IPS-18a (cell line): ENCODE measurements around the gene CD226.

Experiments
- H3K27ac ChIP-seq: one replicate; pipeline ENCODE4 v1.5.1; 2013; ENCODE audit warnings: low read length
- H3K27me3 ChIP-seq: one replicate; pipeline ENCODE4 v1.6.1; 2013; ENCODE audit warnings: mild to moderate bottlenecking, low read length; ENCODE audit not compliant: control insufficient read depth, insufficient read depth
- H3K36me3 ChIP-seq: one replicate; pipeline ENCODE4 v1.6.1; 2013; ENCODE audit warnings: low read depth, low read length; ENCODE audit not compliant: control insufficient read depth
- H3K4me1 ChIP-seq: one replicate; pipeline ENCODE4 v1.6.1; 2013; ENCODE audit warnings: low read depth, low read length; ENCODE audit not compliant: control insufficient read depth
- H3K4me3 ChIP-seq: one replicate; pipeline ENCODE4 v1.5.1; 2013; ENCODE audit warnings: low read length
- H3K9ac ChIP-seq: one replicate; pipeline ENCODE4 v1.6.1; 2013; ENCODE audit warnings: mild to moderate bottlenecking, low read length, moderate library complexity
- H3K9me3 ChIP-seq: one replicate; pipeline ENCODE4 v1.6.1; 2013; ENCODE audit warnings: low read depth, low read length; ENCODE audit not compliant: control insufficient read depth

The CD226 gene

GRCh38 chr18:69954719-69955480 is 7.2 kb upstream of the CD226 start:
- H3K4me1 ChIP-seq, result no peaks in the 10 kb centered on the region
- no peak overlapping the region for H3K27ac ChIP-seq
- no peaks in the 10 kb centered on the region for H3K9me3 ChIP-seq
- H3K27me3 ChIP-seq, result no peaks in the 10 kb centered on the region
- H3K36me3 ChIP-seq, result no peaks in the 10 kb centered on the region
- H3K4me3 ChIP-seq, result no peak overlapping the region
- H3K9ac ChIP-seq, result no peak overlapping the region

- H3K36me3 ChIP-seq, result no peaks in the 10 kb centered on the region
These were observed 5.5 kb upstream of the CD226 start for GRCh38 chr18:69953191-69953590.

GRCh38 chr18:69951182-69951581 is 3.5 kb upstream of the CD226 start:
- Histone ChIP-seq H3K4me3 (no peak overlapping the region), H3K36me3 (no peaks in the 10 kb centered on the region), H3K4me1 (no peaks in the 10 kb centered on the region), H3K9ac (no peak overlapping the region), H3K9me3 (no peaks in the 10 kb centered on the region), H3K27me3 (no peaks in the 10 kb centered on the region), H3K27ac (no peak overlapping the region)

More at GRCh38 chr18:69953191-69953590, 5.5 kb upstream of the CD226 start:
- no peak overlapping the region for H3K4me3 ChIP-seq
- H3K4me1 ChIP-seq, result no peaks in the 10 kb centered on the region
- no peaks in the 10 kb centered on the region for H3K9me3 ChIP-seq
- no peak overlapping the region for H3K27ac ChIP-seq
- H3K9ac ChIP-seq, result no peak overlapping the region
- no peaks in the 10 kb centered on the region for H3K27me3 ChIP-seq

GRCh38 chr18:69949538-69949936 is 1.9 kb upstream of the CD226 start:
- peaks cover 1% of the 10 kb centered on the region for H3K4me1 ChIP-seq
- no peak overlapping the region for H3K9ac ChIP-seq
- no peaks in the 10 kb centered on the region for H3K9me3 ChIP-seq
- no peak overlapping the region for H3K27ac ChIP-seq
- no peak overlapping the region for H3K4me3 ChIP-seq
- no peaks in the 10 kb centered on the region for H3K36me3 ChIP-seq
- H3K27me3 ChIP-seq, result no peaks in the 10 kb centered on the region

- Histone ChIP-seq H3K4me1 (peaks cover 6% of the 10 kb centered on the region), H3K9me3 (no peaks in the 10 kb centered on the region), H3K27ac (no peak overlapping the region), H3K4me3 (no peak overlapping the region), H3K27me3 (no peaks in the 10 kb centered on the region), H3K9ac (no peak overlapping the region), H3K36me3 (no peaks in the 10 kb centered on the region)
These were observed 1.4 kb upstream of the CD226 start for GRCh38 chr18:69948919-69949537.

- Histone ChIP-seq H3K36me3 (no peaks in the 10 kb centered on the region), H3K27me3 (no peaks in the 10 kb centered on the region), H3K27ac (no peak overlapping the region), H3K9ac (no peak overlapping the region), H3K9me3 (no peaks in the 10 kb centered on the region), H3K4me1 (peaks cover 6% of the 10 kb centered on the region), H3K4me3 (no peak overlapping the region)
These were observed 583 bp upstream of the CD226 start for GRCh38 chr18:69948256-69948655.

- Histone ChIP-seq H3K9me3 (no peaks in the 10 kb centered on the region), H3K36me3 (no peaks in the 10 kb centered on the region), H3K4me1 (peaks cover 6% of the 10 kb centered on the region), H3K27me3 (no peaks in the 10 kb centered on the region), H3K4me3 (no peak overlapping the region), H3K9ac (no peak overlapping the region), H3K27ac (no peak overlapping the region)
These were observed 991 bp downstream of the CD226 start for GRCh38 chr18:69946608-69947155.

GRCh38 chr18:69945220-69946114 is 2.2 kb downstream of the CD226 start:
- Histone ChIP-seq H3K9ac (no peak overlapping the region), H3K27me3 (no peaks in the 10 kb centered on the region), H3K27ac (no peak overlapping the region), H3K4me3 (no peak overlapping the region), H3K9me3 (no peaks in the 10 kb centered on the region), H3K36me3 (no peaks in the 10 kb centered on the region), H3K4me1 (peaks cover 6% of the 10 kb centered on the region)

- Histone ChIP-seq H3K4me1 (peaks cover 6% of the 10 kb centered on the region), H3K9ac (no peak overlapping the region), H3K4me3 (no peak overlapping the region), H3K27ac (no peak overlapping the region), H3K27me3 (no peaks in the 10 kb centered on the region), H3K36me3 (no peaks in the 10 kb centered on the region), H3K9me3 (no peaks in the 10 kb centered on the region)
These were observed 3.2 kb downstream of the CD226 start for GRCh38 chr18:69944436-69944835.

- H3K9me3 ChIP-seq, result no peaks in the 10 kb centered on the region
- no peak overlapping the region for H3K4me3 ChIP-seq
- peaks cover 6% of the 10 kb centered on the region for H3K4me1 ChIP-seq
- no peak overlapping the region for H3K9ac ChIP-seq
- no peaks in the 10 kb centered on the region for H3K27me3 ChIP-seq
- H3K36me3 ChIP-seq, result no peaks in the 10 kb centered on the region
- no peak overlapping the region for H3K27ac ChIP-seq
These were observed 4.7 kb downstream of the CD226 start for GRCh38 chr18:69943021-69943420.

- Histone ChIP-seq H3K27me3 (no peaks in the 10 kb centered on the region), H3K36me3 (no peaks in the 10 kb centered on the region), H3K9me3 (no peaks in the 10 kb centered on the region), H3K4me3 (no peak overlapping the region), H3K4me1 (peaks cover 6% of the 10 kb centered on the region), H3K9ac (no peak overlapping the region), H3K27ac (no peak overlapping the region)
These were observed 6.5 kb downstream of the CD226 start for GRCh38 chr18:69941183-69941582.
